A549 (cell line): ENCODE results near the gene GOLGA2. TPM values are rescaled to one million over a fixed set of nuclear protein-coding genes. Genes with fewer than 3 reads are reported as not detected.

Experiments
- ATAC-seq, 2 experiments: fragments of 200-7000 bp in 1 of 2; fragments of >200 bp in 1 of 2; cut with Nextera tagmentation in 1 of 2; cut with Tn5 transposase in 1 of 2; 3 replicates each; pipeline versions ENCODE4 v1.8.0 to v1.9.1; 2018 to 2020; ENCODE audit warnings: mild to moderate bottlenecking in 1 of 2, moderate library complexity in 1 of 2
- CTCF ChIA-PET: fragments of 300-600 bp; sonication (Branson Sonifier 250); formaldehyde crosslinking; extraction: SDS; loops from one replicate; lab custom pipeline; 2021; ENCODE audit warnings: antibody characterized with exemption, inconsistent platforms; lab: Yijun Ruan, JAX
- POLR2A ChIA-PET: fragments of 350-600 bp; formaldehyde crosslinking; extraction: SDS; loops from one replicate; lab custom pipeline; 2021; ENCODE audit warnings: antibody characterized with exemption, inconsistent platforms; lab: Yijun Ruan, JAX
- DNase-seq, 2 experiments: peaks; one replicate each; pipeline versions ENCODE4 v3.0.0 to v3.0.0-alpha.2; 2011 to 2016; ENCODE audit warnings: low read depth in 1 of 2, low spot score in 1 of 2
- FAIRE-seq: peaks from 2 replicates; lab custom pipeline; 2011; peaks lifted over from hg19 to GRCh38; lab: Jason Lieb, UNC
- H3K27ac ChIP-seq, 2 experiments: fragments of >200 bp; sonication (Bioruptor Twin); formaldehyde crosslinking; 3 replicates each; pipeline ENCODE4 v1.5.1; 2016 to 2017
- H3K4me1 ChIP-seq: fragments of >200 bp; sonication (Bioruptor Twin); formaldehyde crosslinking; 3 replicates; pipeline ENCODE4 v1.6.1; 2016
- H3K4me2 ChIP-seq: fragments of >200 bp; sonication (Bioruptor Twin); formaldehyde crosslinking; 3 replicates; pipeline ENCODE4 v1.6.1; 2016
- H3K4me3 ChIP-seq: fragments of >200 bp; sonication (Bioruptor Twin); formaldehyde crosslinking; 3 replicates; pipeline ENCODE4 v1.5.1; 2016
- H3K9me3 ChIP-seq: fragments of >200 bp; sonication (Bioruptor Twin); formaldehyde crosslinking; 3 replicates; pipeline ENCODE4 v1.6.1; 2016
- CBX2 ChIP-seq: fragments of 200-600 bp; sonication (generic); IDR thresholded peaks from 2 replicates; pipeline ENCODE4 v1.6.1; 2016; ENCODE audit warnings: low read depth, mild to moderate bottlenecking, borderline replicate concordance
- EHMT2 ChIP-seq: fragments of 200-600 bp; sonication (generic); IDR thresholded peaks from 2 replicates; pipeline ENCODE4 v1.6.1; 2016; ENCODE audit warnings: antibody characterized with exemption, low read depth, mild to moderate bottlenecking, moderate library complexity
- EP300 ChIP-seq, 2 experiments: fragments of >200 bp; sonication (Bioruptor Twin); formaldehyde crosslinking; IDR thresholded peaks; 2 replicates in 1 of 2; 3 replicates in 1 of 2; pipeline ENCODE4 v1.6.1; 2016 to 2017
- ESRRA ChIP-seq: fragments of 150-350 bp; IDR thresholded peaks from 2 replicates; pipeline ENCODE4 v1.6.1; 2014; ENCODE audit warnings: mild to moderate bottlenecking, low read length, borderline replicate concordance
- FOSL2 ChIP-seq, 2 experiments: fragments of 450-650 bp in 1 of 2; fragments of >200 bp in 1 of 2; sonication (Bioruptor Twin) in 1 of 2; formaldehyde crosslinking; IDR thresholded peaks; 2 replicates each; pipeline versions ENCODE4 v1.5.0 to v1.6.1; 2016 to 2020; ENCODE audit warnings: mild to moderate bottlenecking in 1 of 2, moderate library complexity in 1 of 2
- FOXS1 ChIP-seq: fragments of 250-450 bp; sonication (Bioruptor Pico); IDR thresholded peaks from 2 replicates; pipeline ENCODE4 v1.5.0; 2020; ENCODE audit warnings: mild to moderate bottlenecking, moderate library complexity
- GATA3 ChIP-seq: IDR thresholded peaks from 2 replicates; pipeline ENCODE4 v1.6.1; 2012; ENCODE audit warnings: borderline replicate concordance
- HEYL ChIP-seq: fragments of 250-450 bp; sonication (Bioruptor Pico); IDR thresholded peaks from 2 replicates; pipeline ENCODE4 v1.8.0; 2021; ENCODE audit warnings: mild to moderate bottlenecking, moderate library complexity
- JUNB ChIP-seq: fragments of >200 bp; sonication (Bioruptor Twin); formaldehyde crosslinking; IDR thresholded peaks from 2 replicates; pipeline ENCODE4 v1.6.1; 2016
- KDM5A ChIP-seq: fragments of 200-600 bp; sonication (generic); IDR thresholded peaks from 2 replicates; pipeline ENCODE4 v1.6.1; 2016; ENCODE audit warnings: antibody characterized with exemption, mild to moderate bottlenecking
- NPAS2 ChIP-seq: fragments of 250-450 bp; sonication (Bioruptor Pico); IDR thresholded peaks from 2 replicates; pipeline ENCODE4 v1.8.0; 2022; ENCODE audit warnings: mild to moderate bottlenecking, moderate library complexity, borderline replicate concordance
- POLR2A ChIP-seq: IDR thresholded peaks from 2 replicates; pipeline ENCODE4 v1.6.1; 2012; ENCODE audit warnings: mild to moderate bottlenecking, low read length
- RAD21 ChIP-seq, 2 experiments: fragments of >200 bp in 1 of 2; sonication (Bioruptor Twin) in 1 of 2; formaldehyde crosslinking in 1 of 2; IDR thresholded peaks in 1 of 2; conservative IDR thresholded peaks in 1 of 2; 2 replicates in 1 of 2; 3 replicates in 1 of 2; pipeline ENCODE4 v1.6.1; 2012 to 2018; ENCODE audit warnings: inconsistent platforms in 1 of 2
- RARB ChIP-seq: fragments of 250-450 bp; sonication (Bioruptor Pico); IDR thresholded peaks from 2 replicates; pipeline ENCODE4 v1.8.0; 2021; ENCODE audit warnings: mild to moderate bottlenecking, moderate library complexity
- RCOR1 ChIP-seq: fragments of 150-350 bp; IDR thresholded peaks from 2 replicates; pipeline ENCODE4 v1.6.1; 2014; ENCODE audit warnings: antibody characterized with exemption, low read length, low read depth
- RFX5 ChIP-seq: fragments of 450-650 bp; IDR thresholded peaks from 2 replicates; pipeline ENCODE4 v1.7.1; 2014; ENCODE audit warnings: antibody characterized with exemption, mild to moderate bottlenecking, moderate library complexity
- RNF2 ChIP-seq: fragments of 200-600 bp; sonication (generic); IDR thresholded peaks from 2 replicates; pipeline ENCODE4 v1.6.1; 2016; ENCODE audit warnings: low read depth, mild to moderate bottlenecking, antibody characterized with exemption, moderate library complexity, borderline replicate concordance
- SMC3 ChIP-seq: fragments of >200 bp; sonication (Bioruptor Twin); formaldehyde crosslinking; IDR thresholded peaks from 3 replicates; pipeline ENCODE4 v1.6.1; 2018; ENCODE audit warnings: inconsistent platforms
- TP53 ChIP-seq: fragments of 250-450 bp; sonication (Bioruptor Pico); IDR thresholded peaks from 2 replicates; pipeline ENCODE4 v1.5.0; 2021; ENCODE audit warnings: mild to moderate bottlenecking, moderate library complexity
- ZC3H11A ChIP-seq: fragments of 450-650 bp; IDR thresholded peaks from 2 replicates; pipeline ENCODE4 v1.6.1; 2014; ENCODE audit warnings: antibody characterized with exemption, mild to moderate bottlenecking
- ZFP36 ChIP-seq: fragments of 450-650 bp; IDR thresholded peaks from 2 replicates; pipeline ENCODE4 v1.6.1; 2014; ENCODE audit warnings: borderline replicate concordance; ENCODE audit not compliant: partially characterized antibody
- WGBS: methylation state at CpG from one replicate; pipeline ENCODE4 v1.1.6; 2017; ENCODE audit errors: missing lambda C conversion rate; 5-methylcytosine and 5-hydroxymethylcytosine counted together
- polyA plus RNA-seq, 4 experiments: library from polyadenylated mRNA; depleted of rRNA in 3 of 4; stranded (reverse); fragments of >200 nt; fragmentation: RNase III in 1 of 4; extraction: RNeasy Plus Mini Kit Qiagen cat#74134 plus additional on column Dnase treatment in 1 of 4; gene quantifications; 2 replicates in 3 of 4; 3 replicates in 1 of 4; pipeline ENCODE4 v1.2.3, GENCODE V29; 2011 to 2017
- TF ChIP-seq, protein P1 (sequence below): fragments of 450-650 bp; IDR thresholded peaks from 2 replicates; pipeline ENCODE4 v1.6.1; 2014; ENCODE audit warnings: antibody characterized with exemption
- TF ChIP-seq, protein P2 (sequence below): IDR thresholded peaks from 2 replicates; pipeline ENCODE4 v1.6.1; 2012
- TF ChIP-seq, protein P3 (sequence below): IDR thresholded peaks from 2 replicates; pipeline ENCODE4 v1.6.1; 2012
- TF ChIP-seq, protein P4 (sequence below): IDR thresholded peaks from 2 replicates; pipeline ENCODE4 v1.6.1; 2012; ENCODE audit warnings: low read depth, borderline replicate concordance

GOLGA2 gene
- polyA plus RNA-seq, 2 of the 4 experiments (the other 2 are of a cell fraction): 55.3 to 60.1 TPM

DNA sequence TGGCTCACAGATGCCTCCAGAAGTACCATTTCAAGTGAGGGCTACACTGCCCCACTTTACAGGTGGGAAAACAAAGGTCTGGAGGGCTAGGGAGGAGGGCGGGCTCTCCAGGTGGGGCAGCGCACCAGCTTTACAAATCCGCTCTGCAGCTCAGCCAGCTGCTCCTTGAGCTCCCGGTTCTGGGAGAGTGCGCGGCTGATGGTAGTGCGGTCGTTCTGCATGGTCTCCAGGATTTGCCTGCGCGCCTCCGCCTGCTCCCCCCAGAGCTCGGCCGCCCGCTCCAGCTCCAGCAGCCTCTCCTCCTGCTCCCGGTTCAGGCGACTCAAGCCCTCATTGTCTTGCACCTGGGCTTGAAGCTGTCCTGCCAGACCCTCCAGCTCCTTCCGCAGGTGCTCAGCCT, 15.5 kb downstream of the GOLGA2 start:
- Histone ChIP-seq H3K4me1 (no peaks in the 10 kb centered on the region), H3K9me3 (no peaks in the 10 kb centered on the region), H3K27ac (no peak overlapping the region), H3K4me2 (no peak overlapping the region), H3K4me3 (no peak overlapping the region)
- ATAC-seq (no peak), FAIRE-seq (no peak), DNase-seq (no peak)
- ChIA-PET CTCF (interaction anchor here (0.8 to 1.5 kb wide), 6 partner anchors 10 to 102 kb away, joined by 3 to 5 read pairs (median 3); partner anchors contain the start of genes GOLGA2 and SWI5), POLR2A (interaction anchor here (0.8 kb wide), 1 partner anchor 16 kb away, joined by 3 read pairs; the partner anchor contains the start of genes GOLGA2 and SWI5)
- 96% methylated on average over 17 of the region's 17 CpGs for WGBS
- TF ChIP-seq, protein P1, sequence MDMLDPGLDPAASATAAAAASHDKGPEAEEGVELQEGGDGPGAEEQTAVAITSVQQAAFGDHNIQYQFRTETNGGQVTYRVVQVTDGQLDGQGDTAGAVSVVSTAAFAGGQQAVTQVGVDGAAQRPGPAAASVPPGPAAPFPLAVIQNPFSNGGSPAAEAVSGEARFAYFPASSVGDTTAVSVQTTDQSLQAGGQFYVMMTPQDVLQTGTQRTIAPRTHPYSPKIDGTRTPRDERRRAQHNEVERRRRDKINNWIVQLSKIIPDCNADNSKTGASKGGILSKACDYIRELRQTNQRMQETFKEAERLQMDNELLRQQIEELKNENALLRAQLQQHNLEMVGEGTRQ: no peak
- no peak for TF ChIP-seq NPAS2 (CRISPR knock-in tag)
- no peak for TF ChIP-seq GATA3
- no peak for TF ChIP-seq HEYL (CRISPR knock-in tag)
- TF ChIP-seq FOSL2 (IDR thresholded peaks at IDR 0.05): no peak
- TF ChIP-seq FOSL2 (CRISPR knock-in tag; IDR thresholded peaks at IDR 0.05): no peak
- no peak for TF ChIP-seq EHMT2
- TF ChIP-seq TP53 (CRISPR knock-in tag): no peak
- TF ChIP-seq RARB (CRISPR knock-in tag): no peak
- no peak for TF ChIP-seq CBX2
- TF ChIP-seq, protein P2, sequence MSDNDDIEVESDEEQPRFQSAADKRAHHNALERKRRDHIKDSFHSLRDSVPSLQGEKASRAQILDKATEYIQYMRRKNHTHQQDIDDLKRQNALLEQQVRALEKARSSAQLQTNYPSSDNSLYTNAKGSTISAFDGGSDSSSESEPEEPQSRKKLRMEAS: no peak
- no peak for TF ChIP-seq ZFP36
- no peak for TF ChIP-seq ZC3H11A
- TF ChIP-seq POLR2A: no peak
- TF ChIP-seq FOXS1 (CRISPR knock-in tag): no peak

DNA sequence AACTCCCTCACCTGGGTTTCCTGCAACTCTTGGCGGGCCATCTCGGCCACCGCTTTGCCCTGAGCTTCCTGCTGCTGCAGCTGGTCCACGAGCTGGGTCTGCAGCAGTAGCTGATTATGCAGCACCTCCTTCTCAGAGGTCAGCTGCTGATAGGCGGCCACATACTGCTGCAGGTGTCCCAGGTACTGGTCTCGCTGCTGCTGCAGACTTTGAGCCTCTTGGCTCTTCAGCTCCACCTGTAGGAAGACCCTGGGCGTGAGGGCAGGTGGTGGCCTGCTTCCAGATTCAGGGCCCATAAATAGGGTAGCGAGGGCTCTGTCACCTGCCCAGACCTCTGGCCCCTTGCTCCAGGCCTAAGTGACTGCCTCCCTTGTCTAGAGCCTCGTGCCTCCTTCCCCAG, 16.7 kb downstream of the GOLGA2 start:
- 85% methylated on average over 9 of the region's 9 CpGs for WGBS
- Histone ChIP-seq H3K27ac (no peak overlapping the region), H3K4me1 (no peaks in the 10 kb centered on the region), H3K4me2 (no peak overlapping the region), H3K4me3 (no peak overlapping the region), H3K9me3 (no peaks in the 10 kb centered on the region)
- DNase-seq (no peak), ATAC-seq (no peak), FAIRE-seq (no peak)
- no peak for TF ChIP-seq ESRRA
- TF ChIP-seq NPAS2 (CRISPR knock-in tag): no peak
- TF ChIP-seq RCOR1: no peak
- TF ChIP-seq, protein P3, sequence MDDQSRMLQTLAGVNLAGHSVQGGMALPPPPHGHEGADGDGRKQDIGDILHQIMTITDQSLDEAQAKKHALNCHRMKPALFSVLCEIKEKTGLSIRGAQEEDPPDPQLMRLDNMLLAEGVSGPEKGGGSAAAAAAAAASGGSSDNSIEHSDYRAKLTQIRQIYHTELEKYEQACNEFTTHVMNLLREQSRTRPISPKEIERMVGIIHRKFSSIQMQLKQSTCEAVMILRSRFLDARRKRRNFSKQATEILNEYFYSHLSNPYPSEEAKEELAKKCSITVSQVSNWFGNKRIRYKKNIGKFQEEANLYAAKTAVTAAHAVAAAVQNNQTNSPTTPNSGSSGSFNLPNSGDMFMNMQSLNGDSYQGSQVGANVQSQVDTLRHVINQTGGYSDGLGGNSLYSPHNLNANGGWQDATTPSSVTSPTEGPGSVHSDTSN: no peak
- no peak for TF ChIP-seq KDM5A
- TF ChIP-seq EP300 (IDR thresholded peaks at IDR 0.05): no peak
- no peak for TF ChIP-seq ZC3H11A
- TF ChIP-seq RFX5: no peak
- no peak for TF ChIP-seq RNF2
- TF ChIP-seq SMC3: no peak
- no peak for TF ChIP-seq RAD21 (conservative IDR thresholded peaks at IDR 0.05 in 1 of 2, IDR thresholded peaks at IDR 0.05 in 1 of 2)
- TF ChIP-seq, protein P4, sequence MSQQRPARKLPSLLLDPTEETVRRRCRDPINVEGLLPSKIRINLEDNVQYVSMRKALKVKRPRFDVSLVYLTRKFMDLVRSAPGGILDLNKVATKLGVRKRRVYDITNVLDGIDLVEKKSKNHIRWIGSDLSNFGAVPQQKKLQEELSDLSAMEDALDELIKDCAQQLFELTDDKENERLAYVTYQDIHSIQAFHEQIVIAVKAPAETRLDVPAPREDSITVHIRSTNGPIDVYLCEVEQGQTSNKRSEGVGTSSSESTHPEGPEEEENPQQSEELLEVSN: no peak
- TF ChIP-seq GATA3: no peak
- no peak for TF ChIP-seq TP53 (CRISPR knock-in tag)
- TF ChIP-seq JUNB: no peak
- ChIA-PET POLR2A (no interaction called here), CTCF (interaction anchor here (1.0 to 2.5 kb wide), 6 partner anchors 9 to 104 kb away, joined by 3 to 12 read pairs (median 4); no protein-coding TSS in a partner anchor)
